ENCODE data around the gene AQP11. TPM values are rescaled to one million over a fixed set of nuclear protein-coding genes. Genes with fewer than 3 reads are reported as not detected.

AQP11 gene
- total and polyA plus RNA-seq, 5 donors, result 0.64 to 1.6 (median 1.2) TPM

DNA sequence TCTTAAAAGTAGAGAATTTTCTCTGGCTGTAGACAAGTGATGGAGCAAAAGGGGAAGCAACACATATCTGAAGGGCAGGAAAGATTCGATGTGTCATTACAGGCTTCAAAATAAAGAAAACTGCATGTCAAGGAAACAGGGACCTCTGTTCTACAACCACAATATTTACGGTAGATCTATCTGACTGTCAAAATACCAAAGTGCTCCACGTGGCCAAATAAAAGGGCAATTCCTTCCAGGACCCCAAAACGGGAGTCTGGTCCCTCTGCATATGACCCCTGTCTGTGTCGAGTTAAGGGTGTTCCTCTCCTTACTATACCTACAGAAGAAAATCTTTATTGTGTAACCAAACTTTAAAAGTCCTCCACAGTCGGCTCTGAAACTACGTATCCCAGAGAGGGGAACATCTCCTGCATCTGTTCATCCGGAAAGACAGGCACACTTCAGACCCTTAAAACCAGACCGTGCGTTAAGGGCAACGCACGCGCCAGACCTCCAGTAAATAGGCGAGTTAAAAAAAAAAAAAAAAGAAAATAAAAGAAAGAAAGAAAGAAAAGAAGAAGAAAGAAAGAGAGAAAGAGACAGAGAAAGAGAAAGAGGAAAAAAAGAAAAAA is 47.1 kb downstream of the AQP11 start:
- Histone ChIP-seq H3K27ac (ENCODE audit: low read length) (no peak overlapping the region), H3K4me3 (ENCODE audit: low read length) (peak overlapping the region; percentile 75), H3K9me3 (ENCODE audit: control insufficient read depth, low read length) (no peaks in the 10 kb centered on the region), H3K27me3 (ENCODE audit: control insufficient read depth, insufficient read depth) (no peaks in the 10 kb centered on the region), H3K4me1 (ENCODE audit: control insufficient read depth, insufficient read depth, low read length) (no peaks in the 10 kb centered on the region)
- 3% methylated on average over 14 of the region's 14 CpGs for WGBS
- intact Hi-C loops (cut with DNase I), result no loop called here
- no peak for DNase-seq
- ATAC-seq, result no peak

DNA sequence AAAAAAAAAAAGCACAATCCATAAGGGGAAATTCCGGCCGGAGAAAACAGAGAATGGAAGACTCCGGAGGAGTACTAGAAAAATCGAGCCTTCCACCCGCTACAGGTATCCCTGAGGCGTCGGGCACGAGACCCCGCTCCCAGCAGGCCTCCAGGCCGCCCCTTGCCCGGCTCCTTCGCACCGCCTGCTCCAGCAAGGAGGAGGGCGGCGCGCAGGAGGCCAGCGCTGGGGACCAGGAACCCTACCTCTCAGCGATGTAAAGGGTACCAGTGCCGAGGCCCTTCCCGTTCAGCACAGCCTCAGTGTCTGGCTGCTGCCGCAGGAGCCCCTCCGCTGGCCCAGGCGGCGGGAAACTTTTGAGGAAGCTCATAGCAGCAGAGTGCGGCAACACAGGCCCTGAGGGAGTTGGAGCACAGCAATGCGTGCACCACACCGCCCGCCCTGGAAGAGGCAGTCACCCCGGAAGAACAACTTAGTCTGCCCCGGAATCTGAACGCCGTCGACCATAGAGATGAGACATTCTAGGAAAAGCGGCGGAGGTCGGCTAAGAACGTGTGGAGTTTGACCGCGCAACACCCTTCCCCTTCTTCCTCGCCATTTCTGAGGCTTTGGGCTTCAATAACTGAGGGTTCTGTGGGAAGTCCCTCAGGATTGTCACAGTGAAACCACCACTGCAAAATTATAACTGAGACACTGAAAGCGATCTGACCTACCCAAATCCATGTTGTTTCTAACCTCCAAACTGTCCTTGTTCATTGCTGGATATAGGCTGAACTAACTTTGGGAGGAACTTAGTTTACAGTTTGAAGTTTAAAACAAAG is 47.8 kb downstream of the AQP11 start, which contains the start of gene CLNS1A:
Gene CLNS1A, minus strand, starts transcription at position 450 of the 821 bp plus-strand sequence. Its CDS starts 80 bp downstream, at position 370.
- intact Hi-C loops (cut with DNase I), result no loop called here

DNA sequence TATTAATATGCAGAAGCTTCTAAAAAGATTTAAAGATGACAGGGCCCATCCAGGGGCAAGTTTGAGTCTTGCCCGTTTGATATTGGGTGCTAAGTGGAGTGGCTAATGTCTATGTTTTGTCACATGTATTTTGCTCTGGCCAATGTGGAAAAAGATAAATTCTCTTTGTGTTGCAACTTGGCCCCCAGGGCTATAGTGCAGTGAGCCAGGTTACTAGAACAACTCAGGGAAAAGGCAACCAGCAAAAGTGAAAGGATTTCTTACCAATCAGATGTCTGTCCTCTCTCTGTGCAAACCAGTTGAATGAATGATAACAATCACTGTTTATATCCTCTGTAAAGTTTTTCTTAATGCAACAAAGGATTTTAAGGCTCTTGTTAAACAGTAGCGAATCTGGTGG is 52.5 kb downstream of the AQP11 start:
- intact Hi-C loops (cut with DNase I), result no loop called here
- DNase-seq, result no peak
- Histone ChIP-seq H3K27ac (ENCODE audit: low read length) (no peak overlapping the region), H3K4me1 (ENCODE audit: control insufficient read depth, insufficient read depth, low read length) (no peaks in the 10 kb centered on the region), H3K27me3 (ENCODE audit: control insufficient read depth, insufficient read depth) (no peaks in the 10 kb centered on the region), H3K9me3 (ENCODE audit: control insufficient read depth, low read length) (no peaks in the 10 kb centered on the region), H3K4me3 (ENCODE audit: low read length) (no peak overlapping the region)
- 82% methylated on average over 2 of the region's 2 CpGs for WGBS
- no peak for ATAC-seq

More for the DNA sequence above, 47.8 kb downstream of the AQP11 start, which contains the start of gene CLNS1A:
- H3K9me3 ChIP-seq (ENCODE audit: control insufficient read depth, low read length), result no peaks in the 10 kb centered on the region
- peak within 1 kb of the TSS; percentile 75 for H3K4me3 ChIP-seq (ENCODE audit: low read length)
- H3K27ac ChIP-seq (ENCODE audit: low read length), result peak within 1 kb of the TSS; percentile 90
- no peaks in the 10 kb centered on the region for H3K27me3 ChIP-seq (ENCODE audit: control insufficient read depth, insufficient read depth)
- WGBS, result under 1% methylated on average over 41 of the region's 41 CpGs
- DNase-seq (peak; percentile 87 to 93 (median 91)), ATAC-seq (peak; percentile 99)
- no peaks in the 10 kb centered on the region for H3K4me1 ChIP-seq (ENCODE audit: control insufficient read depth, insufficient read depth, low read length)

DNA sequence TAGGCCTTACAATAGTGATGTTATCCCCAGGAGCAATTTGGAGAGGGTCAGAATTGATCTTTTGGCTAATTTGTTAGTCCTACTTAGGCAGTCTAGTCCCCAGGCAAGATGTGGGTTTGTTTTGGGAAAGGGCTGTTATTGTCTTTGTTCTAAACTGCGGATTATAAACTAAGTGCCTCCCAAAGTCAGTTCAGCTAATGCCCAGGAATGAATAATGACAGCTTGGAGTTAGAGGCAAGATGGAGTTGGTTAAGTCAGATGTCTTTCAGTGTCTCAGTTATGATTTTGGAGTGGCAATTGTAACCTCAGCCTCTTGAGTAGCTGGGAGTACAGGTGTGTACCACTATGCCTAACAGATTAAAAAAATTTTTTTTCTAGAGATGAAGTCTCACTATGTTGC is 55.1 kb downstream of the AQP11 start:
- DNase-seq, result no peak
- 82% methylated on average over 1 of the region's 1 CpG for WGBS
- no peaks in the 10 kb centered on the region for H3K9me3 ChIP-seq (ENCODE audit: control insufficient read depth, low read length)
- no peaks in the 10 kb centered on the region for H3K4me1 ChIP-seq (ENCODE audit: control insufficient read depth, insufficient read depth, low read length)
- no peak for ATAC-seq
- H3K27me3 ChIP-seq (ENCODE audit: control insufficient read depth, insufficient read depth), result no peaks in the 10 kb centered on the region
- H3K27ac ChIP-seq (ENCODE audit: low read length), result no peak overlapping the region
- intact Hi-C loops (cut with DNase I), result no loop called here
- no peak overlapping the region for H3K4me3 ChIP-seq (ENCODE audit: low read length)

DNA sequence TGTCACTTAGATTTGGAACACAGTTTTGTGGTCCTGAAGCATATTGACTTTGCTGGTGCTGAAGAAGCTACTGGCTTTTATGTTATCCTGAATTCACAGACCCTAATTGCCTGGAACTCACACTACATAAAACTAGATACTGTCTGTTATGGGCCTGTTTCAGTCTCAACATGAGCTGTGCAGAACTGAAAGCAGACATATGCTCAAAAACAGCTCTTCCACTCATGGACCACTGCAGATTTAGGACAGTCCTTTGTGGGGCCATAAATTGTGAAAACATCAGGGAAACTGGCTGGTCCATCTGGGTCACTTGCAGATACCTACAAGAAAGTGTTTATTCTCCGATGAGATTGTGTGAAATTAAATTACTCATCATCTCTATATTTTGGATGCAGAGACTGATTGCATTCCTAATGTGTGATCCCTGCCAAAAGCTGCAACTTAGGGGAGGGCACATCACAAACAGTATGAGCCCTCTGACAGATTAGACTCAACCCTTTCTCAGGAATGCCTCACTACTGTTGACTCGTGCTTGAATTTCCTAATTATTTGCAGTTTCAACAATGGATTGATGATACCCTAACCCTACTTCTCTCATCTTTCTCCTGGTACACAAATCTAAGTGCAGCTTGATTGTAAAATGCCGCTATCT is 58.0 kb downstream of the AQP11 start:
- no peak overlapping the region for H3K4me3 ChIP-seq (ENCODE audit: low read length)
- H3K27me3 ChIP-seq (ENCODE audit: control insufficient read depth, insufficient read depth), result no peaks in the 10 kb centered on the region
- WGBS, result 56% methylated on average over 3 of the region's 3 CpGs
- DNase-seq, result no peak
- no peaks in the 10 kb centered on the region for H3K4me1 ChIP-seq (ENCODE audit: control insufficient read depth, insufficient read depth, low read length)
- no peak overlapping the region for H3K27ac ChIP-seq (ENCODE audit: low read length)
- no peak for ATAC-seq
- no peaks in the 10 kb centered on the region for H3K9me3 ChIP-seq (ENCODE audit: control insufficient read depth, low read length)
- intact Hi-C loops (cut with DNase I), result no loop called here

DNA sequence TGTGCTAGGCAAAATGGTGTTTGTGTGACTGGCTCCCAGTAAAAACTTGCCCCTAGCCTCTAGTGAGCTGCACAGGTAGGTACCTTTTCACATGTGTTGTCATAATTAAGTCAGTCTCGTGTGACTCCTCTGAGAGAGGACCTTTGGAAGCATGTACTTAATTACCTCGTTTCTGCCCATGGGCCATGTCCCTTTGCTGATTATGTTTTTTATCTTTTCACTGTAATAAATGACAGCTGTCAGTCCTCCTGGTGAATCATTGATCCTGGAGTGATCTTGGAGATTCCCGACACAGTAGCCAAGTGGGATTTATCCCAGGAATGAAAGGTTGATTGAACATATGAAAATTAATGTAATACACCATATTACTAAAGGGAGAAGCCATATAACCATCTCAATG is 60.4 kb downstream of the AQP11 start:
- Histone ChIP-seq H3K9me3 (ENCODE audit: control insufficient read depth, low read length) (no peaks in the 10 kb centered on the region), H3K27me3 (ENCODE audit: control insufficient read depth, insufficient read depth) (no peaks in the 10 kb centered on the region), H3K27ac (ENCODE audit: low read length) (no peak overlapping the region), H3K4me1 (ENCODE audit: control insufficient read depth, insufficient read depth, low read length) (no peaks in the 10 kb centered on the region), H3K4me3 (ENCODE audit: low read length) (no peak overlapping the region)
- DNase-seq (no peak), ATAC-seq (no peak)
- 79% methylated on average over 3 of the region's 3 CpGs for WGBS
- intact Hi-C loops (cut with DNase I), result no loop called here

DNA sequence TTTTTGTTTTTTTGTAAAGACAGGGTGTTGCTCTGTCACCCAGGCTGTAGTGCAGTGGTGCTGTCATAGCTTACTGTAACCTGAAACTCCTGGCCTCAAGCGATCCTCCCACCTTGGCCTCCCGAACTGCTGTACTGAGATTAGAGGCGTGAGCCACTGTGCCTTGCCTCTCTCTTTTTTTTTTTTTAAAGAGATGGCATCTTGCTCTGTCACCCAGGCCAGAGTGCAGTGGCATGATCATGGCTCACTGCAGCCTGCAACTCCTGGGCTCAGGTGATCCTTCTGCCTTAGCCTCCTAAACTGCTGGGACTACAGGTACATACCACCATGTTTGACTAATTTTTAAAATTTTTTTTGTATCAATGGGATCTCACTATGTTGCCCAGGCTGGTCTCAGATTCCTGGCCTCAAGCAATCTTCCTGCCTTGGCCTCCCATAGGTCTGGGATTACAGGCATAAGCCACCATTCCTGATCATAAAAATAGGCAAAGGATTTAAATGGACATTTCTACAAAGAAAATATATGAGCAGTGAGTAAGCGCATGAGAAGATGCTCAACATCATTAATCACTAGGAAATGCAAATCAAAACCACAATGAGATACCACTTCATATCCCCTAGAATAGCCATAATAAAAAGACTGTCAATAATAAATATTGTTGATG is 65.1 kb downstream of the AQP11 start:
- Histone ChIP-seq H3K27ac (ENCODE audit: low read length) (no peak overlapping the region), H3K4me1 (ENCODE audit: control insufficient read depth, insufficient read depth, low read length) (no peaks in the 10 kb centered on the region), H3K9me3 (ENCODE audit: control insufficient read depth, low read length) (no peaks in the 10 kb centered on the region), H3K4me3 (ENCODE audit: low read length) (no peak overlapping the region), H3K27me3 (ENCODE audit: control insufficient read depth, insufficient read depth) (no peaks in the 10 kb centered on the region)
- intact Hi-C loops (cut with DNase I), result no loop called here
- WGBS, result 82% methylated on average over 4 of the region's 4 CpGs
- ATAC-seq (no peak), DNase-seq (no peak)

DNA sequence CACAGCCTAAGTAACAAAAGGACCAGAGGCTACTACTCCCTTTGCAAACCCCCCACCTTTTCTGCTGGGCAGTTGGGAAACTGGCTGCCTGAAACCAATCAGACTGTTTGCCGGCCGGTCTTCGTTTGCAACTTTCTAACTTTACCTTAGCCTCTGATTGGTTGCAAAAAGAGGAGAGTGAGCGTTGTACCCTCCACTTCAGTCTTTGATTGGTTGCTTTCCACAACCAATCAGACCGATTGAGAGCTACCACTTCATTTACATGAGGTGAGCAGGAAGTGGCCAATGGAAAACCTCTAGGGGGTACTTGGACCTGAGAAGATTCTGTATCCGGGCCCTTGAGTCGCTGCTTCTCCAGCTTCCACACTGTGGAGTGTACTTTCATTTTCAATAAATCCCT is 66.6 kb downstream of the AQP11 start:
- ATAC-seq (no peak), DNase-seq (no peak)
- no peaks in the 10 kb centered on the region for H3K9me3 ChIP-seq (ENCODE audit: control insufficient read depth, low read length)
- H3K4me1 ChIP-seq (ENCODE audit: control insufficient read depth, insufficient read depth, low read length), result no peaks in the 10 kb centered on the region
- no peaks in the 10 kb centered on the region for H3K27me3 ChIP-seq (ENCODE audit: control insufficient read depth, insufficient read depth)
- intact Hi-C loops (cut with DNase I), result no loop called here
- no peak overlapping the region for H3K27ac ChIP-seq (ENCODE audit: low read length)
- 89% methylated on average over 7 of the region's 7 CpGs for WGBS
- H3K4me3 ChIP-seq (ENCODE audit: low read length), result no peak overlapping the region

DNA sequence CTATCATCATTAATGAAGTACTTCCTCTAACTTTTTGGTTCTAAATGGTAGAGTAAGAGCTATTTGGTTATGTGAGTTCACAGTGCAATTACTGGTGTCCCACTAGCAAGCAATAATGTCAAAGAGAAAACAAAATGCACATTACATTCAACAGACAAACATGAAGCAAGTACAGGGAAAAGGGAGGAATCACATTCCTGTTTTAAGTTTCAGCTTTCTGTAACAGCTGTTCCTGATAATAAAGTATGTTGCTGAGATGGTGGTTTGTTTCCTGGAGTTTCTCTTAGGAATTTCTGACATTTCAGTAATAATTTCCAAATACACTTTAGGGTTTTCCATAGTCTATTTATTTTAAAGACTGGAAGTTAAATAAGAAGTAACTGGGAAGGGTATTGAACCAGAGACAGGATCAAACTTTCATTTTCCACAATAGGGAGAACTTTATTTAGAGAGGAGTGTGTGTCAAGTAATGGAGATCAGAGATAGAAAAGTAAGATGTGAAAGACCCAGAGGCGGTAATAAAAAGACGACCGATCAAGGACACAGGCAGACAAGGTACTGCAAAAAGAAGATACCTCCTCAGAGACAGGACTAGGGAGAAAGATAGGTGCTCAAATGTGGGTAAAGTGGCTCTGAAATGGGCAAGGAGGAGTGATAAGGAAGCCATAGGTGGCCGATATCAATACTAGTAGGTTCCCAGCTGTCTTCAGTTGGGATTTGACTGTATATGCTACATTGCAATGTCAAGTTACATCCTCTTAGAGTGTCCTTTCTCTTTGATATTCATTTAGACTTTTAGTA is 68.7 kb downstream of the AQP11 start:
- H3K27ac ChIP-seq (ENCODE audit: low read length), result no peak overlapping the region
- 71% methylated on average over 4 of the region's 4 CpGs for WGBS
- H3K4me1 ChIP-seq (ENCODE audit: control insufficient read depth, insufficient read depth, low read length), result no peaks in the 10 kb centered on the region
- H3K9me3 ChIP-seq (ENCODE audit: control insufficient read depth, low read length), result no peaks in the 10 kb centered on the region
- no peak overlapping the region for H3K4me3 ChIP-seq (ENCODE audit: low read length)
- H3K27me3 ChIP-seq (ENCODE audit: control insufficient read depth, insufficient read depth), result no peaks in the 10 kb centered on the region
- intact Hi-C loops (cut with DNase I), result no loop called here
- no peak for ATAC-seq
- no peak for DNase-seq
